Endothelial cell of umbilical vein (primary cell): ENCODE data around the gene SLC30A1. TPM values are rescaled to one million over a fixed set of nuclear protein-coding genes. Genes with fewer than 3 reads are reported as not detected.

Source experiments
- BruUV-seq: library from RNA; stranded (reverse); fragments of 400-500 nt; replicated peaks from 2 replicates; lab custom pipeline; 2021; lab: Mats Ljungman, UMichigan
- CTCF ChIA-PET: fragments of 300-600, 350-600 bp; sonication (Branson Sonifier 250); formaldehyde crosslinking; loops from one replicate; lab custom pipeline; 2021; ENCODE audit warnings: antibody characterized with exemption, inconsistent platforms; lab: Charles Lee
- POLR2A ChIA-PET: fragments of 300-600, 350-600 bp; sonication (Branson Sonifier 250); formaldehyde crosslinking; loops from one replicate; lab custom pipeline; 2021; ENCODE audit warnings: antibody characterized with exemption, inconsistent platforms; lab: Charles Lee
- DNase-seq: peaks from one replicate; pipeline ENCODE4 v3.0.0-alpha.2; 2011; ENCODE audit warnings: low read depth, low spot score
- FAIRE-seq: peaks from 2 replicates; lab custom pipeline; 2011; peaks lifted over from hg19 to GRCh38; lab: Jason Lieb, UNC
- H2AFZ ChIP-seq: 2 replicates; pipeline ENCODE4 v1.6.0; 2012; ENCODE audit warnings: low read depth, low read length, control low read depth, inconsistent platforms
- H3K27ac ChIP-seq: 2 replicates; pipeline ENCODE4 v1.5.1; 2011; ENCODE audit warnings: low read depth, mild to moderate bottlenecking, control low read depth, low read length, moderate library complexity; ENCODE audit not compliant: insufficient read depth
- H3K27me3 ChIP-seq, 2 experiments: 2 replicates each; pipeline versions ENCODE4 v1.6.0 to v1.6.1; 2011; ENCODE audit warnings: low read length in 2 of 2, mixed read lengths in 1 of 2; ENCODE audit not compliant: control insufficient read depth in 2 of 2, insufficient read depth in 2 of 2
- H3K36me3 ChIP-seq, 2 experiments: 2 replicates in 1 of 2; 3 replicates in 1 of 2; pipeline ENCODE4 v1.5.1; 2011; ENCODE audit warnings: low read length in 2 of 2, mild to moderate bottlenecking in 1 of 2, moderate library complexity in 1 of 2; ENCODE audit not compliant: control insufficient read depth in 2 of 2, insufficient read depth in 2 of 2; ENCODE audit errors: extremely low read depth in 1 of 2
- H3K4me1 ChIP-seq: 3 replicates; pipeline ENCODE4 v1.5.1; 2011; ENCODE audit warnings: mild to moderate bottlenecking, low read length; ENCODE audit not compliant: control insufficient read depth, insufficient read depth; ENCODE audit errors: extremely low read depth
- H3K4me2 ChIP-seq: 2 replicates; pipeline ENCODE4 v1.6.1; 2011; ENCODE audit warnings: low read length, control low read depth, mixed read lengths; ENCODE audit not compliant: insufficient read depth
- H3K4me3 ChIP-seq, 3 experiments: fragments of 200-600 bp in 1 of 3; sonication (generic), shearing (Covaris generic) in 1 of 3; replicated peaks in 1 of 3; 2 replicates each; pipeline ENCODE4 v1.5.1; 2011 to 2016; ENCODE audit warnings: control low read depth in 3 of 3, low read length in 3 of 3, mild to moderate bottlenecking in 2 of 3, inconsistent platforms in 1 of 3, low read depth in 1 of 3, moderate library complexity in 1 of 3; ENCODE audit not compliant: insufficient read depth in 1 of 3
- H3K79me2 ChIP-seq: 2 replicates; pipeline ENCODE4 v1.6.0; 2012; ENCODE audit warnings: low read length, inconsistent platforms; ENCODE audit not compliant: control insufficient read depth, insufficient read depth
- H3K9ac ChIP-seq: replicated peaks from 2 replicates; pipeline ENCODE3; 2011; ENCODE audit warnings: low read length, control low read depth; ENCODE audit not compliant: insufficient read depth; ENCODE audit errors: extremely low read depth
- H3K9me1 ChIP-seq: replicated peaks from 3 replicates; pipeline ENCODE4 v1.6.0; 2011; ENCODE audit warnings: mild to moderate bottlenecking, low read length; ENCODE audit not compliant: control insufficient read depth, insufficient read depth; ENCODE audit errors: extremely low read depth
- H3K9me3 ChIP-seq: replicated peaks from 2 replicates; pipeline ENCODE4 v1.5.1; 2012; ENCODE audit warnings: low read length, inconsistent platforms; ENCODE audit not compliant: control insufficient read depth, insufficient read depth
- H4K20me1 ChIP-seq: replicated peaks from 2 replicates; pipeline ENCODE3; 2011; ENCODE audit warnings: mild to moderate bottlenecking, low read length; ENCODE audit not compliant: control insufficient read depth, insufficient read depth; ENCODE audit errors: extremely low read depth
- EZH2 ChIP-seq: IDR thresholded peaks from 2 replicates; pipeline ENCODE4 v1.6.1; 2012; ENCODE audit warnings: borderline replicate concordance, low read depth, mild to moderate bottlenecking, moderate library complexity, low read length, inconsistent platforms; ENCODE audit not compliant: severe bottlenecking
- FOS ChIP-seq: IDR thresholded peaks from 2 replicates; pipeline ENCODE4 v1.6.1; 2011; ENCODE audit warnings: mild to moderate bottlenecking, low read length, moderate library complexity, borderline replicate concordance; ENCODE audit not compliant: insufficient read depth
- GATA2 ChIP-seq: IDR thresholded peaks from 2 replicates; pipeline ENCODE4 v1.7.0; 2011; ENCODE audit warnings: low read depth, mild to moderate bottlenecking, moderate library complexity, mixed read lengths, low read length; ENCODE audit not compliant: insufficient read length, insufficient read depth
- JUN ChIP-seq: IDR thresholded peaks from 2 replicates; pipeline ENCODE4 v1.6.1; 2011; ENCODE audit warnings: borderline replicate concordance, low read depth; ENCODE audit not compliant: insufficient read length, insufficient read depth
- MYC ChIP-seq: IDR thresholded peaks from one replicate; pipeline ENCODE4 v1.6.1; 2011; ENCODE audit warnings: mild to moderate bottlenecking, low read depth, low read length
- POLR2A ChIP-seq: IDR thresholded peaks from 2 replicates; pipeline ENCODE4 v1.6.1; 2012; ENCODE audit warnings: low read depth, mild to moderate bottlenecking, control low read depth, low read length
- POLR2AphosphoS5 ChIP-seq: IDR thresholded peaks from 2 replicates; pipeline ENCODE4 v1.6.1; 2012; ENCODE audit warnings: low read depth, mild to moderate bottlenecking, control low read depth, low read length, moderate library complexity; ENCODE audit not compliant: insufficient read depth
- dilution Hi-C: fragments of 300-500 bp; cut with MboI; formaldehyde crosslinking; loops from one replicate; pipeline ENCODE4 v1.15.0; 2019; ENCODE audit warnings: low sequenced_read_pairs; ENCODE audit not compliant: extremely low pct_ligation_motif_present
- intact Hi-C: fragments of 100-400 bp; cut with micrococcal nuclease; formaldehyde crosslinking; loops from one replicate; pipeline ENCODE4 v1.10.0; 2022
- polyA plus RNA-seq, 4 experiments: library from polyadenylated mRNA; depleted of rRNA in 3 of 4; stranded (reverse) in 3 of 4; unstranded in 1 of 4; fragments of >200 nt; gene quantifications; 2 replicates each; pipeline versions ENCODE4 v1.2.1 to v1.2.3, GENCODE V29; 2011 to 2012; ENCODE audit warnings: missing spikeins in 1 of 4
- total RNA-seq: library from RNA; stranded (reverse); gene quantifications from 2 replicates; pipeline ENCODE4 v1.2.3, GENCODE V29; 2021
- TF ChIP-seq, protein P1 (sequence below): IDR thresholded peaks from 2 replicates; pipeline ENCODE4 v1.6.1; 2011; ENCODE audit not compliant: insufficient read depth, insufficient read length
- TF ChIP-seq, protein P2 (sequence below), 2 donors: IDR thresholded peaks; 1 replicate in 1 of 2; 2 replicates in 1 of 2; pipeline ENCODE4 v1.5.1; 2011; ENCODE audit warnings: low read length in 2 of 2, mild to moderate bottlenecking in 2 of 2, moderate library complexity in 2 of 2, control low read depth in 1 of 2, inconsistent platforms in 1 of 2, low read depth in 1 of 2; ENCODE audit not compliant: insufficient read depth in 1 of 2; ENCODE audit errors: extremely low read depth in 1 of 2

Gene SLC30A1
- total and polyA plus RNA-seq, 2 donors (not counting 3 experiments of a cell fraction or from before 2014, with no cell fraction given) = 5.5 to 21.5 TPM

DNA sequence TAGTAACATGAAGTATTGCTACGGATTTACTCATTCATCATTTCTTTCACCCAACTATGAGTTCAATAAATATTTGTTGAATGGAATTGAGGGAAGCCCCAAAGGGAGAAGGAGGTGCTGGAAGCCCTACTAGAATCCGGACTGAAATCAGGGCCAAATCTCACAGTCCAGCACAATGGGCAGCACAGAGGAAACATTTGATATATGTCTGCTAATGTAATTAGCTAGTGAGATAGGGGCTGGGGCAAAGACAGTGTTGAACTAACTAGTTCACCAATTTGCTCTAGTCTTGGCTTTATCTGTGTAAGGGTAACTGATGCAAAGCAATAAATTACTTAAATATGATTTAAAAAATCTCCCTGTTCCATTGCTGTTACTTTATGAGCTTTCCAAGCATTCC lies 26.1 kb upstream of the SLC30A1 start:
- ChIA-PET CTCF (no interaction called here), POLR2A (no interaction called here)
- no peak for FAIRE-seq

More for the DNA sequence above, 26.1 kb upstream of the SLC30A1 start:
- no peak for DNase-seq
- intact Hi-C loops (no loop called here), dilution Hi-C loops (no loop called here)
- Histone ChIP-seq H2AFZ (no peak overlapping the region), H3K36me3 (no peaks in the 10 kb centered on the region), H3K79me2 (no peaks in the 10 kb centered on the region), H3K4me3 (no peak overlapping the region), H3K9ac (no peak overlapping the region), H4K20me1 (no peaks in the 10 kb centered on the region), H3K9me1 (no peaks in the 10 kb centered on the region), H3K9me3 (no peaks in the 10 kb centered on the region), H3K27ac (no peak overlapping the region), H3K4me2 (no peak overlapping the region), H3K27me3 (no peaks in the 10 kb centered on the region), H3K4me1 (peaks cover 5% of the 10 kb centered on the region)
- BruUV-seq = no TSS peak
- no peak for TF ChIP-seq JUN
- no peak for TF ChIP-seq FOS
- TF ChIP-seq GATA2 = no peak
- no peak for TF ChIP-seq EZH2
- no peak for TF ChIP-seq MYC
- TF ChIP-seq, protein P1, sequence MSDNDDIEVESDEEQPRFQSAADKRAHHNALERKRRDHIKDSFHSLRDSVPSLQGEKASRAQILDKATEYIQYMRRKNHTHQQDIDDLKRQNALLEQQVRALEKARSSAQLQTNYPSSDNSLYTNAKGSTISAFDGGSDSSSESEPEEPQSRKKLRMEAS = no peak
- TF ChIP-seq POLR2AphosphoS5 = no peak
- TF ChIP-seq, protein P2, sequence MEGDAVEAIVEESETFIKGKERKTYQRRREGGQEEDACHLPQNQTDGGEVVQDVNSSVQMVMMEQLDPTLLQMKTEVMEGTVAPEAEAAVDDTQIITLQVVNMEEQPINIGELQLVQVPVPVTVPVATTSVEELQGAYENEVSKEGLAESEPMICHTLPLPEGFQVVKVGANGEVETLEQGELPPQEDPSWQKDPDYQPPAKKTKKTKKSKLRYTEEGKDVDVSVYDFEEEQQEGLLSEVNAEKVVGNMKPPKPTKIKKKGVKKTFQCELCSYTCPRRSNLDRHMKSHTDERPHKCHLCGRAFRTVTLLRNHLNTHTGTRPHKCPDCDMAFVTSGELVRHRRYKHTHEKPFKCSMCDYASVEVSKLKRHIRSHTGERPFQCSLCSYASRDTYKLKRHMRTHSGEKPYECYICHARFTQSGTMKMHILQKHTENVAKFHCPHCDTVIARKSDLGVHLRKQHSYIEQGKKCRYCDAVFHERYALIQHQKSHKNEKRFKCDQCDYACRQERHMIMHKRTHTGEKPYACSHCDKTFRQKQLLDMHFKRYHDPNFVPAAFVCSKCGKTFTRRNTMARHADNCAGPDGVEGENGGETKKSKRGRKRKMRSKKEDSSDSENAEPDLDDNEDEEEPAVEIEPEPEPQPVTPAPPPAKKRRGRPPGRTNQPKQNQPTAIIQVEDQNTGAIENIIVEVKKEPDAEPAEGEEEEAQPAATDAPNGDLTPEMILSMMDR (IDR thresholded peaks at IDR 0.05; ENCODE audit: extremely low read depth in 1 of 2, insufficient read depth in 1 of 2, low read depth in 1 of 2, low read length in 2 of 2) = no peak
- TF ChIP-seq POLR2A = no peak
